Activated CD8-positive, alpha-beta T cell treated with anti-CD3 and anti-CD28 coated beads for 36 hours (primary cell): ENCODE data around the gene EYS. TPM values are rescaled to one million over a fixed set of nuclear protein-coding genes. Genes with fewer than 3 reads are reported as not detected.

Experiments used
- ATAC-seq: fragments of 200-7000 bp; cut with Tn5 transposase; one replicate; pipeline ENCODE4 v1.10.0; 2021; ENCODE audit warnings: mild to moderate bottlenecking, moderate library complexity
- CTCF ChIA-PET: fragments of 350-600 bp; sonication (Branson Sonifier 250); formaldehyde crosslinking; loops from one replicate; lab custom pipeline; 2021; ENCODE audit warnings: antibody characterized with exemption; lab: Charles Lee
- POLR2A ChIA-PET: fragments of 350-600 bp; sonication (Branson Sonifier 250); formaldehyde crosslinking; loops from one replicate; lab custom pipeline; 2021; ENCODE audit warnings: antibody characterized with exemption; lab: Charles Lee
- DNase-seq: peaks from one replicate; pipeline ENCODE4 v3.0.0-alpha.2; 2020
- H3K27ac Mint-ChIP-seq: one replicate; pipeline ENCODE4 v1.8.0; 2021; ENCODE audit warnings: mild to moderate bottlenecking, mixed read lengths
- H3K27me3 Mint-ChIP-seq: one replicate; pipeline ENCODE4 v1.8.0; 2021; ENCODE audit warnings: mixed read lengths
- H3K36me3 Mint-ChIP-seq: one replicate; pipeline ENCODE4 v1.8.0; 2021; ENCODE audit warnings: low read depth, mixed read lengths
- H3K4me1 Mint-ChIP-seq: one replicate; pipeline ENCODE4 v1.8.0; 2021; ENCODE audit warnings: low read depth, mixed read lengths
- H3K4me3 Mint-ChIP-seq: one replicate; pipeline ENCODE4 v1.8.0; 2021; ENCODE audit warnings: mild to moderate bottlenecking, moderate library complexity, mixed read lengths
- H3K9me3 Mint-ChIP-seq: one replicate; pipeline ENCODE4 v1.8.0; 2021; ENCODE audit warnings: mixed read lengths
- intact Hi-C: fragments of 100-400 bp; cut with micrococcal nuclease; formaldehyde crosslinking; loops from one replicate; pipeline ENCODE4 v1.10.0; 2022
- total RNA-seq, 2 experiments: library from RNA; stranded (reverse); gene quantifications; one replicate each; pipeline ENCODE4 v1.2.3, GENCODE V29; 2021
- TF ChIP-seq, protein P1 (sequence below): fragments of 200-600 bp; IDR thresholded peaks from one replicate; pipeline ENCODE4 v1.8.0; 2022; ENCODE audit warnings: antibody characterized with exemption, mild to moderate bottlenecking

The EYS gene
- total RNA-seq, 2 experiments from 2014 or later: not detected

DNA sequence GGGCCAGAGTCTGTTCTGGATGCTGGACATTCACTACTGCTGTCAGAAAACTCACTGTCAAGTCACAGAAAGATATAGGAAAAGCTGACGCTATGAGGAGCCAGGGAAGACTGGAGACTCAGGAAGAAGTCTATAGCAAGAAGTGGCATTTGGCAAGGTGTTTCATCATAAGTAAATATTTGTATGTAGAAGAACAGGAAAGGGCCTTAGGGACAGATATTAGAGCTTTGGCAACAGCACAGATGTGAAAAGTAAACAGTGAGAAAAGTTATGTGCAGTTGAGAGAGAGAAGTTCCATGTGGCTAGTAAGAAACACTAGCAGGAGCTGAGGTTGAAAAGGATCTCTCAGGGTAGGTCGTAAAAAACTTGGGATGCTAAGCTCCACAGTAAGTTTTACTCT lies 1202.5 kb downstream of the EYS start:
- POLR2A ChIA-PET: no interaction called here
- DNase-seq: no peak
- no peaks in the 10 kb centered on the region for H3K4me1 Mint-ChIP-seq
- H3K27ac Mint-ChIP-seq: no peak overlapping the region
- no peak for ATAC-seq
- TF ChIP-seq, protein P1, sequence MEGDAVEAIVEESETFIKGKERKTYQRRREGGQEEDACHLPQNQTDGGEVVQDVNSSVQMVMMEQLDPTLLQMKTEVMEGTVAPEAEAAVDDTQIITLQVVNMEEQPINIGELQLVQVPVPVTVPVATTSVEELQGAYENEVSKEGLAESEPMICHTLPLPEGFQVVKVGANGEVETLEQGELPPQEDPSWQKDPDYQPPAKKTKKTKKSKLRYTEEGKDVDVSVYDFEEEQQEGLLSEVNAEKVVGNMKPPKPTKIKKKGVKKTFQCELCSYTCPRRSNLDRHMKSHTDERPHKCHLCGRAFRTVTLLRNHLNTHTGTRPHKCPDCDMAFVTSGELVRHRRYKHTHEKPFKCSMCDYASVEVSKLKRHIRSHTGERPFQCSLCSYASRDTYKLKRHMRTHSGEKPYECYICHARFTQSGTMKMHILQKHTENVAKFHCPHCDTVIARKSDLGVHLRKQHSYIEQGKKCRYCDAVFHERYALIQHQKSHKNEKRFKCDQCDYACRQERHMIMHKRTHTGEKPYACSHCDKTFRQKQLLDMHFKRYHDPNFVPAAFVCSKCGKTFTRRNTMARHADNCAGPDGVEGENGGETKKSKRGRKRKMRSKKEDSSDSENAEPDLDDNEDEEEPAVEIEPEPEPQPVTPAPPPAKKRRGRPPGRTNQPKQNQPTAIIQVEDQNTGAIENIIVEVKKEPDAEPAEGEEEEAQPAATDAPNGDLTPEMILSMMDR: no peak
- H3K9me3 Mint-ChIP-seq: peaks cover 3% of the 10 kb centered on the region
- no peaks in the 10 kb centered on the region for H3K36me3 Mint-ChIP-seq
- intact Hi-C loops: no loop called here
- no peaks in the 10 kb centered on the region for H3K27me3 Mint-ChIP-seq
- H3K4me3 Mint-ChIP-seq: no peak overlapping the region
- CTCF ChIA-PET: interaction anchor here (0.9 kb wide), 1 partner anchor 30 kb away, joined by 3 read pairs; no protein-coding TSS in a partner anchor

DNA sequence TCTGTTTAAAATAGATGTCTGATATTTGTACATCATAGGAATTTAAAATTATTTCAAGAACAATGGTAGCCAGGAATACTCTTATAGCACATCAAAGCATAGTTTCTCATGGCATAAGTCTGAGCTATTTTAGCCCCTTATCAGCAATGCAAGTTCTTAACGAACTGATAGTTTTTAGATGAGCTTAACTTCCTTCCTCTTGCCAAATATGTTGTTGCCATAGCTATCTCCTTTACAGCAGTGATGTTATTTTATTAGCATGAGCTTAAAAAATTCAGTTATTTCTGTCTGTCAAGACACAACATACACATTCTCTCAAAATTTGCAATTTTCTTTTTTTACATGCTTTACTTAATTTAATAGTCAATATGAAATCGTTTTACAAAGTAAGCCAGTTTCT lies 1204.2 kb downstream of the EYS start:
- Mint-ChIP-seq H3K4me3 (no peak overlapping the region), H3K27me3 (no peaks in the 10 kb centered on the region), H3K4me1 (no peaks in the 10 kb centered on the region), H3K27ac (no peak overlapping the region), H3K9me3 (peaks cover 10% of the 10 kb centered on the region), H3K36me3 (no peaks in the 10 kb centered on the region)
- ATAC-seq: no peak
- CTCF ChIA-PET: no interaction called here
- intact Hi-C loops: no loop called here
- TF ChIP-seq, protein P1: no peak
- DNase-seq: no peak
- POLR2A ChIA-PET: no interaction called here

DNA sequence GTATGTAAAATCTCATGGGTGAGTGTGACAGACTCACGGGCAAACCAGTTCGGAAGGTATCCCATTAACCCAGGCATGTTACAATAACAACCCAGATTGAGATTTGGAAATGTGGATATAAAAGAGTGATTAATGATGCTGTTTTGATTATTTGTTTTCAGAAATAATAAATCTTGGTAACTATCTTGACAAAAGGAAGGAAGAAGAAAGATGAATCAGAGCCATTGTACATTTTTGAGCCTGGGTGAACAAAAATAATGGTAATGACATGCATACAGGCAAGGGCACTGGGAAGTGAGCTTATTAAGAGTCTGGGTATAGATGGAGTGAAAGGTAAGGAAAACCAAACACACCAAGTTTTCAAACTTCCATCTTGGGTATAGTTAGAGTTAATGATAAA lies 1209.4 kb downstream of the EYS start:
- Mint-ChIP-seq H3K36me3 (no peaks in the 10 kb centered on the region), H3K27me3 (no peaks in the 10 kb centered on the region), H3K4me3 (no peak overlapping the region), H3K27ac (no peak overlapping the region), H3K4me1 (no peaks in the 10 kb centered on the region), H3K9me3 (peaks cover 16% of the 10 kb centered on the region)
- no peak for DNase-seq
- intact Hi-C loops: no loop called here
- ChIA-PET POLR2A (no interaction called here), CTCF (no interaction called here)
- no peak for ATAC-seq
- TF ChIP-seq, protein P1: no peak

DNA sequence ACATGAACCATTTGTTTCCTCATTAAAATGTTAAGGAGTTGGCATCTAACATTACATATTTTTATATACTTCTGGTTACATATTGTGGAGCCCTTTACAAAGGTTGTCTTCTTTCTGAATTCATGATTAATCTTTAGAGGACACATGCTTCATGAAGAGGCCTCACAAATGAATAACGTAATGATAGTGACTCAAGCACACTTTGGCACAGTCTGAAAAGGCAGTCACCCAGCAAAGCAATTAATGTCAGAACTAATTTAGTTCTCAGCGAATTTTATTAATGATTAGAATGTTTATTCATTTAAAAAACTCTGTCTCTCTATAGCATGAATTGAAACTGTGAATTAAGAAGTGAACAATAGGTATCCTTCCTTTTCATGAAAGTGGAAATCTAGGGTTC lies 1217.3 kb downstream of the EYS start:
- Mint-ChIP-seq H3K4me3 (no peak overlapping the region), H3K4me1 (no peaks in the 10 kb centered on the region), H3K9me3 (peaks cover 4% of the 10 kb centered on the region), H3K27me3 (no peaks in the 10 kb centered on the region), H3K27ac (no peak overlapping the region), H3K36me3 (no peaks in the 10 kb centered on the region)
- intact Hi-C loops: no loop called here
- no peak for DNase-seq
- TF ChIP-seq, protein P1: no peak
- ATAC-seq: no peak
- CTCF ChIA-PET: no interaction called here
- POLR2A ChIA-PET: no interaction called here

DNA sequence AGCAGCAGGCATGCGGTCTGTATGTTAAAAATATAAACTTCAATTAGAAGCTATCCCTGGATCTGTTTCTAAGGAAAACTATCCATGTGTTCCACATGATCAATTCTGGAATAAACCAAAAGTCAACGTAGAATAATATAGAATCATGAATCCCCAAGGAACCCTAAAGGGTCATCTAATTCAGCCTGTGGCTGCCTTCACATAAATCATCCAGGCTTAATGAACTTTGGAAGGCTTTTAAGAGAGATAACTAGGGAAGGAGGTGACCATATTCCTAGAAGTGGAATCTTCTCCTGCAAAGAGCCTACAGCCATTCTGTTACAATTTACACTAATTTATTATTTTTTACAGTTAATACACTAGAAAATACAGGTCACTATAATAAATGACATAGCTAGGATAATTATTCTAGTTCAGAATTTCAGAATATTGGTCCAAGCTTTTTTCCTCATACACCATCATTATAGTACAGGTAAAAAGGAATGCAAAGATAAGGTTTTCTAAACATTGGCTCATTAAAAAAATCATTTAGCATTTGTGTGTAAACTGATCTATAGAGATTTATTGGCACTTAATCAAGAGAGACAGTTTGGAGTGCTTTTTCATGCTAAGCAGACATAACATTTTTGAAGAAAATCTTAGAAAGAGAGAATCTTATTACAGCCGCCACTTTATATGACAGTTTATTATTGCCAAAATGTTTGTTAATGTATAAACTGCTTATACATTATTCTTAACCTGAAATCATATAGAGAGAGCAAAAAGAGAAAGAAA lies 1220.3 kb downstream of the EYS start:
- Mint-ChIP-seq H3K27me3 (no peaks in the 10 kb centered on the region), H3K4me1 (no peaks in the 10 kb centered on the region), H3K9me3 (peaks cover 3% of the 10 kb centered on the region), H3K4me3 (no peak overlapping the region), H3K36me3 (no peaks in the 10 kb centered on the region), H3K27ac (no peak overlapping the region)
- POLR2A ChIA-PET: no interaction called here
- ATAC-seq (no peak), DNase-seq (no peak)
- intact Hi-C loops: no loop called here
- CTCF ChIA-PET: no interaction called here
- TF ChIP-seq, protein P1: no peak
